ENCODE measurements around the gene ZDHHC1.

The ZDHHC1 gene

GRCh38 chr16:67413978-67414911, 2.0 kb downstream of the ZDHHC1 start:
- H3K27me3 ChIP-seq = no peaks in the 10 kb centered on the region
- H3K9me3 ChIP-seq = no peaks in the 10 kb centered on the region
- TF ChIP-seq, protein P1, sequence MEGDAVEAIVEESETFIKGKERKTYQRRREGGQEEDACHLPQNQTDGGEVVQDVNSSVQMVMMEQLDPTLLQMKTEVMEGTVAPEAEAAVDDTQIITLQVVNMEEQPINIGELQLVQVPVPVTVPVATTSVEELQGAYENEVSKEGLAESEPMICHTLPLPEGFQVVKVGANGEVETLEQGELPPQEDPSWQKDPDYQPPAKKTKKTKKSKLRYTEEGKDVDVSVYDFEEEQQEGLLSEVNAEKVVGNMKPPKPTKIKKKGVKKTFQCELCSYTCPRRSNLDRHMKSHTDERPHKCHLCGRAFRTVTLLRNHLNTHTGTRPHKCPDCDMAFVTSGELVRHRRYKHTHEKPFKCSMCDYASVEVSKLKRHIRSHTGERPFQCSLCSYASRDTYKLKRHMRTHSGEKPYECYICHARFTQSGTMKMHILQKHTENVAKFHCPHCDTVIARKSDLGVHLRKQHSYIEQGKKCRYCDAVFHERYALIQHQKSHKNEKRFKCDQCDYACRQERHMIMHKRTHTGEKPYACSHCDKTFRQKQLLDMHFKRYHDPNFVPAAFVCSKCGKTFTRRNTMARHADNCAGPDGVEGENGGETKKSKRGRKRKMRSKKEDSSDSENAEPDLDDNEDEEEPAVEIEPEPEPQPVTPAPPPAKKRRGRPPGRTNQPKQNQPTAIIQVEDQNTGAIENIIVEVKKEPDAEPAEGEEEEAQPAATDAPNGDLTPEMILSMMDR (IDR thresholded peaks at IDR 0.05; ENCODE audit: low read depth, low read length) = no peak
- no peak overlapping the region for H3K4me3 ChIP-seq (ENCODE audit: low read depth, low read length)
- no peaks in the 10 kb centered on the region for H3K4me1 ChIP-seq
- no peak for DNase-seq
- H3K36me3 ChIP-seq = no peaks in the 10 kb centered on the region

DNA sequence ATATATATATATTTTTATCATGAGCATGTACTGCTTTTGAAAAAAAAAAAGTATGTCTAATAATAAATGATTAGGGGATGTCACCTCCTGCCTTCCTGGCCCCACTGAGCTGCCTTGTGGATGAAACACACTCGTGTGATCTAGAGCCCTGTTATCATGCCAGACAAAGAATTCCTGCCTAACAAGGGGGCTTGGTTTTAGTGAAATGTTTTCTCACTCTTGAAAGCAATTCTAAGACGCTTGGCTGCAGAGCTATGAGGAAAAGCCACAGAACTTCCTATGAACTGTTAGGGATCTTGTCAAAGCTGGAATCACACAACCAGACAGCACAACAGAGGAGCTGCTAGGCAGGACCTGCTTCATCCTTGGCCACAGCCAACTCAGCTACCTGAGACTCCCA, 4.0 kb downstream of the ZDHHC1 start:
- no peaks in the 10 kb centered on the region for H3K4me1 ChIP-seq
- no peaks in the 10 kb centered on the region for H3K9me3 ChIP-seq
- H3K36me3 ChIP-seq = no peaks in the 10 kb centered on the region
- TF ChIP-seq, protein P1 (IDR thresholded peaks at IDR 0.05; ENCODE audit: low read depth, low read length) = no peak
- H3K4me3 ChIP-seq (ENCODE audit: low read depth, low read length) = no peak overlapping the region
- no peak for DNase-seq
- H3K27me3 ChIP-seq = no peaks in the 10 kb centered on the region

DNA sequence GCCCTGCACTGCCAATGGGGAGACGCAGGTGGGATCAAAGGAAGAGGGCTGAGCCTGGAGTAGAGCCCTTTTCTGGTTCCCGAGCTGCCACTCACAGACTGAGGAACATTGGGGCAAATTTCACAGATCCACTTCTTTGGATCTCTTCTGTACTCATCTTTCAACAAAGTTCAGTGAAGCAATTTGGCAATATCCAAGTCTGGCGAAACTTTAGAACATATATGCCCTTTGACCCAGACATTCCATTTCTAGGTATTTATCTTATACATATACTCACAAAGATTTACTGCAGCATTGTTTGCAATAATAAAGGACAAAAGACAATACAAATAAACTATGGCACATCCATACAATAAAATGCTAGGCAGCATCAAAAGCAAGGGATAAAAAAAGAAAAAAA, 4.9 kb downstream of the ZDHHC1 start:
- Histone ChIP-seq H3K9me3 (no peaks in the 10 kb centered on the region), H3K4me3 (ENCODE audit: low read depth, low read length) (no peak overlapping the region), H3K36me3 (no peaks in the 10 kb centered on the region), H3K4me1 (no peaks in the 10 kb centered on the region), H3K27me3 (no peaks in the 10 kb centered on the region)
- DNase-seq = no peak
- TF ChIP-seq, protein P1 (IDR thresholded peaks at IDR 0.05; ENCODE audit: low read depth, low read length) = no peak

DNA sequence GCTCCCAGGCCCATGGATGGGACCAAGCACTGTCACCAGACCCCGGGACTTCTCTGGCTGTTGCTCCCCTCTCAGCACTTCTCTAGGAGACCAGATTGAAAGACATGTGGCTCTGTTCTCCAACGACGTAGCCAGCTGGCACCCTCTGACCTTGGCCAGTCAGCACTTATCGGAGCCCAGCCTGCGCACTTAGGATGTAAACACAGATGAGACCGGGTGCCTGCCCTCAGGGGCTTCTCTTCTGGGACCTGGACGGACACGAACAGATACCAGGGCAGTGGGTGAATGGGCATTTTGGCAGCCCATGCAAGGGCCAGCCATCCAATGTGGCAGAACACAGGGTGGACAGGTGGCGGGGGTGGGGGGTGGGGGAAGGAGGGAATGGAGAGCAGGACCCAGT, 6.6 kb downstream of the ZDHHC1 start:
- no peak overlapping the region for H3K4me3 ChIP-seq (ENCODE audit: low read depth, low read length)
- no peaks in the 10 kb centered on the region for H3K9me3 ChIP-seq
- TF ChIP-seq, protein P1 (IDR thresholded peaks at IDR 0.05; ENCODE audit: low read depth, low read length) = no peak
- no peaks in the 10 kb centered on the region for H3K4me1 ChIP-seq
- no peak for DNase-seq
- H3K36me3 ChIP-seq = no peaks in the 10 kb centered on the region
- no peaks in the 10 kb centered on the region for H3K27me3 ChIP-seq

DNA sequence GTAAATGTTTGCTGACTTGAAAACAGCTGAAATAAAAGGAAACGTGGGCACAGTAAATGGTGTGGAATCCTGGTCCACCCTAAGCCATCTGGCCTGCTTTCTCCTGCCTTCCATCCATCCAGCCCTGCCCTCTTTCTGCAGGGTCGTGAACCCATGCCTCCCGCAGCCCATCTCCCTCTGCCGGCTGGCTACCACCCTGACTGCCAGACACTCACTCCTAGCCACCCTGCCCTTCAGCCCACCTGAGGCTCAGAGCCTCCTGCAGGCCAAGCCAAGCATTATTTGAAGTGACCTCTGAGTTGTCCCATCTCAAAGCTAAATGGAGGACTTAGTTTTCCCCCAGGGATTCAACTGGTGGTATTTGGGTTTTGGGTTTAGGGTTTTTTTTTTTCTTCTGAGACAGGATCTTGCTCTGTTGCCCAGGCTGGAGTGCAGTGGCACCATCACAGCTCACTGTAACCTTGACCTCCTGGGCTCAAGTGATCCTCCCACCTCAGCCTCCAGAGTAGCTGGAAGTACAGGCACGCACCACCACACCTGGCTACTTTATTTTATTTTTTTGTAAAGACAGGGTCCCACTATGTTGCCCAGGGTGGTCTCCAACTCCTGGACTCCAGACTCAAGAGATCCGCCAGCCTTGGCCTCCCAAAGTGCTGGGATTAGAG, 8.4 kb downstream of the ZDHHC1 start:
- no peaks in the 10 kb centered on the region for H3K9me3 ChIP-seq
- no peak overlapping the region for H3K4me3 ChIP-seq (ENCODE audit: low read depth, low read length)
- DNase-seq = no peak
- no peaks in the 10 kb centered on the region for H3K36me3 ChIP-seq
- no peaks in the 10 kb centered on the region for H3K27me3 ChIP-seq
- TF ChIP-seq, protein P1 (IDR thresholded peaks at IDR 0.05; ENCODE audit: low read depth, low read length) = peak; percentile 15; the same call in 1 of the 2 replicates
- H3K4me1 ChIP-seq = no peaks in the 10 kb centered on the region
